Measurements from ENCODE around the gene ARHGAP18.

GRCh38 chr6:129699659-129700058, 10.3 kb downstream of the ARHGAP18 start:
- TF ChIP-seq, protein P1, sequence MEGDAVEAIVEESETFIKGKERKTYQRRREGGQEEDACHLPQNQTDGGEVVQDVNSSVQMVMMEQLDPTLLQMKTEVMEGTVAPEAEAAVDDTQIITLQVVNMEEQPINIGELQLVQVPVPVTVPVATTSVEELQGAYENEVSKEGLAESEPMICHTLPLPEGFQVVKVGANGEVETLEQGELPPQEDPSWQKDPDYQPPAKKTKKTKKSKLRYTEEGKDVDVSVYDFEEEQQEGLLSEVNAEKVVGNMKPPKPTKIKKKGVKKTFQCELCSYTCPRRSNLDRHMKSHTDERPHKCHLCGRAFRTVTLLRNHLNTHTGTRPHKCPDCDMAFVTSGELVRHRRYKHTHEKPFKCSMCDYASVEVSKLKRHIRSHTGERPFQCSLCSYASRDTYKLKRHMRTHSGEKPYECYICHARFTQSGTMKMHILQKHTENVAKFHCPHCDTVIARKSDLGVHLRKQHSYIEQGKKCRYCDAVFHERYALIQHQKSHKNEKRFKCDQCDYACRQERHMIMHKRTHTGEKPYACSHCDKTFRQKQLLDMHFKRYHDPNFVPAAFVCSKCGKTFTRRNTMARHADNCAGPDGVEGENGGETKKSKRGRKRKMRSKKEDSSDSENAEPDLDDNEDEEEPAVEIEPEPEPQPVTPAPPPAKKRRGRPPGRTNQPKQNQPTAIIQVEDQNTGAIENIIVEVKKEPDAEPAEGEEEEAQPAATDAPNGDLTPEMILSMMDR (conservative IDR thresholded peaks at IDR 0.05; ENCODE audit: low read depth in 2 of 2): no peak
- no peak for TF ChIP-seq POLR2AphosphoS5 (IDR thresholded peaks at IDR 0.05; ENCODE audit: low read depth)
- TF ChIP-seq EZH2phosphoT487 (IDR thresholded peaks at IDR 0.05; ENCODE audit: unreplicated experiment): no peak
- no peak for TF ChIP-seq JUNB (IDR thresholded peaks at IDR 0.05; ENCODE audit: unreplicated experiment)
- TF ChIP-seq, protein P2, sequence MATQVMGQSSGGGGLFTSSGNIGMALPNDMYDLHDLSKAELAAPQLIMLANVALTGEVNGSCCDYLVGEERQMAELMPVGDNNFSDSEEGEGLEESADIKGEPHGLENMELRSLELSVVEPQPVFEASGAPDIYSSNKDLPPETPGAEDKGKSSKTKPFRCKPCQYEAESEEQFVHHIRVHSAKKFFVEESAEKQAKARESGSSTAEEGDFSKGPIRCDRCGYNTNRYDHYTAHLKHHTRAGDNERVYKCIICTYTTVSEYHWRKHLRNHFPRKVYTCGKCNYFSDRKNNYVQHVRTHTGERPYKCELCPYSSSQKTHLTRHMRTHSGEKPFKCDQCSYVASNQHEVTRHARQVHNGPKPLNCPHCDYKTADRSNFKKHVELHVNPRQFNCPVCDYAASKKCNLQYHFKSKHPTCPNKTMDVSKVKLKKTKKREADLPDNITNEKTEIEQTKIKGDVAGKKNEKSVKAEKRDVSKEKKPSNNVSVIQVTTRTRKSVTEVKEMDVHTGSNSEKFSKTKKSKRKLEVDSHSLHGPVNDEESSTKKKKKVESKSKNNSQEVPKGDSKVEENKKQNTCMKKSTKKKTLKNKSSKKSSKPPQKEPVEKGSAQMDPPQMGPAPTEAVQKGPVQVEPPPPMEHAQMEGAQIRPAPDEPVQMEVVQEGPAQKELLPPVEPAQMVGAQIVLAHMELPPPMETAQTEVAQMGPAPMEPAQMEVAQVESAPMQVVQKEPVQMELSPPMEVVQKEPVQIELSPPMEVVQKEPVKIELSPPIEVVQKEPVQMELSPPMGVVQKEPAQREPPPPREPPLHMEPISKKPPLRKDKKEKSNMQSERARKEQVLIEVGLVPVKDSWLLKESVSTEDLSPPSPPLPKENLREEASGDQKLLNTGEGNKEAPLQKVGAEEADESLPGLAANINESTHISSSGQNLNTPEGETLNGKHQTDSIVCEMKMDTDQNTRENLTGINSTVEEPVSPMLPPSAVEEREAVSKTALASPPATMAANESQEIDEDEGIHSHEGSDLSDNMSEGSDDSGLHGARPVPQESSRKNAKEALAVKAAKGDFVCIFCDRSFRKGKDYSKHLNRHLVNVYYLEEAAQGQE (IDR thresholded peaks at IDR 0.05; ENCODE audit: unreplicated experiment): no peak
- TF ChIP-seq EZH2 (IDR thresholded peaks at IDR 0.05; ENCODE audit: low read depth, unreplicated experiment): no peak
- TF ChIP-seq, protein P3, sequence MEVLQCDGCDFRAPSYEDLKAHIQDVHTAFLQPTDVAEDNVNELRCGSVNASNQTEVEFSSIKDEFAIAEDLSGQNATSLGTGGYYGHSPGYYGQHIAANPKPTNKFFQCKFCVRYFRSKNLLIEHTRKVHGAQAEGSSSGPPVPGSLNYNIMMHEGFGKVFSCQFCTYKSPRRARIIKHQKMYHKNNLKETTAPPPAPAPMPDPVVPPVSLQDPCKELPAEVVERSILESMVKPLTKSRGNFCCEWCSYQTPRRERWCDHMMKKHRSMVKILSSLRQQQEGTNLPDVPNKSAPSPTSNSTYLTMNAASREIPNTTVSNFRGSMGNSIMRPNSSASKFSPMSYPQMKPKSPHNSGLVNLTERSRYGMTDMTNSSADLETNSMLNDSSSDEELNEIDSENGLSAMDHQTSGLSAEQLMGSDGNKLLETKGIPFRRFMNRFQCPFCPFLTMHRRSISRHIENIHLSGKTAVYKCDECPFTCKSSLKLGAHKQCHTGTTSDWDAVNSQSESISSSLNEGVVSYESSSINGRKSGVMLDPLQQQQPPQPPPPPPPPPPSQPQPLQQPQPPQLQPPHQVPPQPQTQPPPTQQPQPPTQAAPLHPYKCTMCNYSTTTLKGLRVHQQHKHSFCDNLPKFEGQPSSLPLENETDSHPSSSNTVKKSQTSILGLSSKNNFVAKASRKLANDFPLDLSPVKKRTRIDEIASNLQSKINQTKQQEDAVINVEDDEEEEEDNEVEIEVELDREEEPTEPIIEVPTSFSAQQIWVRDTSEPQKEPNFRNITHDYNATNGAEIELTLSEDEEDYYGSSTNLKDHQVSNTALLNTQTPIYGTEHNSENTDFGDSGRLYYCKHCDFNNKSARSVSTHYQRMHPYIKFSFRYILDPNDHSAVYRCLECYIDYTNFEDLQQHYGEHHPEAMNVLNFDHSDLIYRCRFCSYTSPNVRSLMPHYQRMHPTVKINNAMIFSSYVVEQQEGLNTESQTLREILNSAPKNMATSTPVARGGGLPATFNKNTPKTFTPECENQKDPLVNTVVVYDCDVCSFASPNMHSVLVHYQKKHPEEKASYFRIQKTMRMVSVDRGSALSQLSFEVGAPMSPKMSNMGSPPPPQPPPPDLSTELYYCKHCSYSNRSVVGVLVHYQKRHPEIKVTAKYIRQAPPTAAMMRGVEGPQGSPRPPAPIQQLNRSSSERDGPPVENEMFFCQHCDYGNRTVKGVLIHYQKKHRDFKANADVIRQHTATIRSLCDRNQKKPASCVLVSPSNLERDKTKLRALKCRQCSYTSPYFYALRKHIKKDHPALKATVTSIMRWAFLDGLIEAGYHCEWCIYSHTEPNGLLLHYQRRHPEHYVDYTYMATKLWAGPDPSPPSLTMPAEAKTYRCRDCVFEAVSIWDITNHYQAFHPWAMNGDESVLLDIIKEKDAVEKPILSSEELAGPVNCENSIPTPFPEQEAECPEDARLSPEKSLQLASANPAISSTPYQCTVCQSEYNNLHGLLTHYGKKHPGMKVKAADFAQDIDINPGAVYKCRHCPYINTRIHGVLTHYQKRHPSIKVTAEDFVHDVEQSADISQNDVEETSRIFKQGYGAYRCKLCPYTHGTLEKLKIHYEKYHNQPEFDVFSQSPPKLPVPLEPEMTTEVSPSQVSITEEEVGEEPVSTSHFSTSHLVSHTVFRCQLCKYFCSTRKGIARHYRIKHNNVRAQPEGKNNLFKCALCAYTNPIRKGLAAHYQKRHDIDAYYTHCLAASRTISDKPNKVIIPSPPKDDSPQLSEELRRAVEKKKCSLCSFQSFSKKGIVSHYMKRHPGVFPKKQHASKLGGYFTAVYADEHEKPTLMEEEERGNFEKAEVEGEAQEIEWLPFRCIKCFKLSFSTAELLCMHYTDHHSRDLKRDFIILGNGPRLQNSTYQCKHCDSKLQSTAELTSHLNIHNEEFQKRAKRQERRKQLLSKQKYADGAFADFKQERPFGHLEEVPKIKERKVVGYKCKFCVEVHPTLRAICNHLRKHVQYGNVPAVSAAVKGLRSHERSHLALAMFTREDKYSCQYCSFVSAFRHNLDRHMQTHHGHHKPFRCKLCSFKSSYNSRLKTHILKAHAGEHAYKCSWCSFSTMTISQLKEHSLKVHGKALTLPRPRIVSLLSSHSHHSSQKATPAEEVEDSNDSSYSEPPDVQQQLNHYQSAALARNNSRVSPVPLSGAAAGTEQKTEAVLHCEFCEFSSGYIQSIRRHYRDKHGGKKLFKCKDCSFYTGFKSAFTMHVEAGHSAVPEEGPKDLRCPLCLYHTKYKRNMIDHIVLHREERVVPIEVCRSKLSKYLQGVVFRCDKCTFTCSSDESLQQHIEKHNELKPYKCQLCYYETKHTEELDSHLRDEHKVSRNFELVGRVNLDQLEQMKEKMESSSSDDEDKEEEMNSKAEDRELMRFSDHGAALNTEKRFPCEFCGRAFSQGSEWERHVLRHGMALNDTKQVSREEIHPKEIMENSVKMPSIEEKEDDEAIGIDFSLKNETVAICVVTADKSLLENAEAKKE (CRISPR knock-in tag; IDR thresholded peaks at IDR 0.05): no peak
- no peak for TF ChIP-seq STAT1 (IDR thresholded peaks at IDR 0.05; ENCODE audit: unreplicated experiment)
- TF ChIP-seq ZNF331 (CRISPR knock-in tag; IDR thresholded peaks at IDR 0.05; ENCODE audit: low read depth): no peak
- no peak for TF ChIP-seq NANOG (IDR thresholded peaks at IDR 0.05; ENCODE audit: borderline replicate concordance)
